ENCODE data around the gene HAUS7. TPM values are rescaled to one million over a fixed set of nuclear protein-coding genes. Genes with fewer than 3 reads are reported as not detected.

HAUS7 gene
- total RNA-seq, 1 experiment from 2014 or later, result 59.9 TPM

DNA sequence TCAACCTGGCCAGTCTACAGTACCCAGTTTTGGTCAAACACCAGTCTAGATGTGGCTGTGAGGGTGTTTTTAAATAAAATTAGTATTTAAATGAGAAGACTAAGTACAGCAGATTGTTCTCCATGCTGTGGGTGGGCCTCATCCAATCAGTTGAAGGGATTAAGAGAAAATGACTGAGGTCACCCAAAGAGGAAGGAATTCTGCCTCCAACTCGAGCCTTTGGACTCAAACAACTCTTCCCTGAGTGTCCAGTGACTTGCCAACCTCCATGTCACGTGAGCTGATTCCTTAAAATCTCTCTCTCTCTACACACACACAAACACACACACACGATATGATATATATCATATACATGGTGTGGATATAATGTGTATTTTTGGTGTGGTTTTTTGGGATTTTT is 34.5 kb downstream of the HAUS7 start:
- POLR2A ChIA-PET, result no interaction called here
- no peaks in the 10 kb centered on the region for H3K4me1 ChIP-seq (ENCODE audit: control insufficient read depth, insufficient read depth, low read length)
- H3K36me3 ChIP-seq (ENCODE audit: control insufficient read depth, insufficient read depth, low read length), result no peaks in the 10 kb centered on the region
- TF ChIP-seq POLR2AphosphoS5 (IDR thresholded peaks at IDR 0.05; ENCODE audit: low read depth, low read length), result no peak
- TF ChIP-seq, protein P1, sequence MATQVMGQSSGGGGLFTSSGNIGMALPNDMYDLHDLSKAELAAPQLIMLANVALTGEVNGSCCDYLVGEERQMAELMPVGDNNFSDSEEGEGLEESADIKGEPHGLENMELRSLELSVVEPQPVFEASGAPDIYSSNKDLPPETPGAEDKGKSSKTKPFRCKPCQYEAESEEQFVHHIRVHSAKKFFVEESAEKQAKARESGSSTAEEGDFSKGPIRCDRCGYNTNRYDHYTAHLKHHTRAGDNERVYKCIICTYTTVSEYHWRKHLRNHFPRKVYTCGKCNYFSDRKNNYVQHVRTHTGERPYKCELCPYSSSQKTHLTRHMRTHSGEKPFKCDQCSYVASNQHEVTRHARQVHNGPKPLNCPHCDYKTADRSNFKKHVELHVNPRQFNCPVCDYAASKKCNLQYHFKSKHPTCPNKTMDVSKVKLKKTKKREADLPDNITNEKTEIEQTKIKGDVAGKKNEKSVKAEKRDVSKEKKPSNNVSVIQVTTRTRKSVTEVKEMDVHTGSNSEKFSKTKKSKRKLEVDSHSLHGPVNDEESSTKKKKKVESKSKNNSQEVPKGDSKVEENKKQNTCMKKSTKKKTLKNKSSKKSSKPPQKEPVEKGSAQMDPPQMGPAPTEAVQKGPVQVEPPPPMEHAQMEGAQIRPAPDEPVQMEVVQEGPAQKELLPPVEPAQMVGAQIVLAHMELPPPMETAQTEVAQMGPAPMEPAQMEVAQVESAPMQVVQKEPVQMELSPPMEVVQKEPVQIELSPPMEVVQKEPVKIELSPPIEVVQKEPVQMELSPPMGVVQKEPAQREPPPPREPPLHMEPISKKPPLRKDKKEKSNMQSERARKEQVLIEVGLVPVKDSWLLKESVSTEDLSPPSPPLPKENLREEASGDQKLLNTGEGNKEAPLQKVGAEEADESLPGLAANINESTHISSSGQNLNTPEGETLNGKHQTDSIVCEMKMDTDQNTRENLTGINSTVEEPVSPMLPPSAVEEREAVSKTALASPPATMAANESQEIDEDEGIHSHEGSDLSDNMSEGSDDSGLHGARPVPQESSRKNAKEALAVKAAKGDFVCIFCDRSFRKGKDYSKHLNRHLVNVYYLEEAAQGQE (IDR thresholded peaks at IDR 0.05; ENCODE audit: insufficient read depth in 1 of 2, low read depth in 2 of 2, low read length in 1 of 2), result no peak
- TF ChIP-seq SIN3A (IDR thresholded peaks at IDR 0.05; ENCODE audit: borderline replicate concordance, insufficient read depth, low read depth, low read length), result no peak
- TF ChIP-seq TCF7L2 (IDR thresholded peaks at IDR 0.05; ENCODE audit: low read depth, low read length), result no peak
- TF ChIP-seq, protein P2, sequence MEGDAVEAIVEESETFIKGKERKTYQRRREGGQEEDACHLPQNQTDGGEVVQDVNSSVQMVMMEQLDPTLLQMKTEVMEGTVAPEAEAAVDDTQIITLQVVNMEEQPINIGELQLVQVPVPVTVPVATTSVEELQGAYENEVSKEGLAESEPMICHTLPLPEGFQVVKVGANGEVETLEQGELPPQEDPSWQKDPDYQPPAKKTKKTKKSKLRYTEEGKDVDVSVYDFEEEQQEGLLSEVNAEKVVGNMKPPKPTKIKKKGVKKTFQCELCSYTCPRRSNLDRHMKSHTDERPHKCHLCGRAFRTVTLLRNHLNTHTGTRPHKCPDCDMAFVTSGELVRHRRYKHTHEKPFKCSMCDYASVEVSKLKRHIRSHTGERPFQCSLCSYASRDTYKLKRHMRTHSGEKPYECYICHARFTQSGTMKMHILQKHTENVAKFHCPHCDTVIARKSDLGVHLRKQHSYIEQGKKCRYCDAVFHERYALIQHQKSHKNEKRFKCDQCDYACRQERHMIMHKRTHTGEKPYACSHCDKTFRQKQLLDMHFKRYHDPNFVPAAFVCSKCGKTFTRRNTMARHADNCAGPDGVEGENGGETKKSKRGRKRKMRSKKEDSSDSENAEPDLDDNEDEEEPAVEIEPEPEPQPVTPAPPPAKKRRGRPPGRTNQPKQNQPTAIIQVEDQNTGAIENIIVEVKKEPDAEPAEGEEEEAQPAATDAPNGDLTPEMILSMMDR (IDR thresholded peaks at IDR 0.05), result no peak
- no TSS peak for BruUV-seq (replicated peaks)
- no peaks in the 10 kb centered on the region for H3K27me3 ChIP-seq (ENCODE audit: control insufficient read depth, insufficient read depth, low read length)
- in situ Hi-C loops (cut with HindIII; ENCODE audit: low pct_unique_long_range_greater_than_20kb, low sequenced_read_pairs) (no loop called here), intact Hi-C loops (cut with micrococcal nuclease; ENCODE audit: unreplicated experiment) (loop anchor here (10.0 kb wide), 1 partner anchor 401 kb away; no protein-coding TSS in a partner anchor)
- H3K27ac ChIP-seq (ENCODE audit: low read length), result no peak overlapping the region
- ATAC-seq, result no peak
- no peak overlapping the region for H3K4me3 ChIP-seq (ENCODE audit: low read depth in 2 of 2, low read length in 2 of 2)
- no peak for DNase-seq (ENCODE audit: low read depth, low spot score)
- CTCF ChIA-PET, result no interaction called here
- no peaks in the 10 kb centered on the region for H3K9me3 ChIP-seq (ENCODE audit: control insufficient read depth, insufficient read depth, low read depth, low read length)

DNA sequence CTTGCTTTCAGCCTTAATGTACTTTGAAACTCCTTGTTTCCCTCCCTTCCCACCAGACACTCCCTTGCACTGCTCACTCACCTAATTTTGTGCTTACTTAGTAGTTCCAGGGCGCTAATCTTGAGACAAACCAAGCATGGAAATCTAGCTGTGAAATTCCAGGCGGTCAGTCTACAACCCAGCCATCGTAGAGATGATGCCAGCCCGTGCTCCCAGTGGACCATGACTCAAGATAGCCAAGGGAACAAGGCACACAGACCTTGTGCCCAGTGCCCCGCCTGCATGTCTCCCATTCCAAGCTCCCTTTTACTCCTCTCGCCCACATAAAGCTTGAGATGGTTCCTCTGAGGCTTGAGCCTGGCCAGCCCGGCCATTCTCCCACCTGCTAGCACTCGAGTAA is 35.6 kb downstream of the HAUS7 start:
- TF ChIP-seq, protein P1 (IDR thresholded peaks at IDR 0.05; ENCODE audit: insufficient read depth in 1 of 2, low read depth in 2 of 2, low read length in 1 of 2), result no peak
- TF ChIP-seq, protein P2 (IDR thresholded peaks at IDR 0.05), result no peak
- TF ChIP-seq SIN3A (IDR thresholded peaks at IDR 0.05; ENCODE audit: borderline replicate concordance, insufficient read depth, low read depth, low read length) (no peak), POLR2AphosphoS5 (IDR thresholded peaks at IDR 0.05; ENCODE audit: low read depth, low read length) (no peak), TCF7L2 (IDR thresholded peaks at IDR 0.05; ENCODE audit: low read depth, low read length) (no peak)
- no peaks in the 10 kb centered on the region for H3K4me1 ChIP-seq (ENCODE audit: control insufficient read depth, insufficient read depth, low read length)
- H3K27ac ChIP-seq (ENCODE audit: low read length), result no peak overlapping the region
- in situ Hi-C loops (cut with HindIII; ENCODE audit: low pct_unique_long_range_greater_than_20kb, low sequenced_read_pairs) (no loop called here), intact Hi-C loops (cut with micrococcal nuclease; ENCODE audit: unreplicated experiment) (loop anchor here (10.0 kb wide), 1 partner anchor 400 kb away; no protein-coding TSS in a partner anchor)
- ChIA-PET POLR2A (no interaction called here), CTCF (no interaction called here)
- no peak overlapping the region for H3K4me3 ChIP-seq (ENCODE audit: low read depth in 2 of 2, low read length in 2 of 2)
- ATAC-seq (no peak), DNase-seq (ENCODE audit: low read depth, low spot score) (no peak)
- no peaks in the 10 kb centered on the region for H3K27me3 ChIP-seq (ENCODE audit: control insufficient read depth, insufficient read depth, low read length)
- BruUV-seq (replicated peaks), result no TSS peak
- no peaks in the 10 kb centered on the region for H3K36me3 ChIP-seq (ENCODE audit: control insufficient read depth, insufficient read depth, low read length)
- no peaks in the 10 kb centered on the region for H3K9me3 ChIP-seq (ENCODE audit: control insufficient read depth, insufficient read depth, low read depth, low read length)
